GM12878 (cell line): ENCODE data around the gene LFNG. TPM values are rescaled to one million over a fixed set of nuclear protein-coding genes. Genes with fewer than 3 reads are reported as not detected.

Experiments
- BMI1 ChIP-seq: fragments of 450-650 bp; IDR thresholded peaks from 2 replicates; pipeline ENCODE4 v1.6.1; 2016; ENCODE audit warnings: mild to moderate bottlenecking, moderate library complexity, borderline replicate concordance
- EP300 ChIP-seq, 2 experiments: fragments of 150-350 bp in 1 of 2; IDR thresholded peaks; 2 replicates each; pipeline ENCODE4 v1.6.1; 2011 to 2012; ENCODE audit warnings: low read depth in 2 of 2, low read length in 2 of 2, borderline replicate concordance in 1 of 2, improper control_type of control experiment in 1 of 2, inconsistent platforms in 1 of 2; ENCODE audit not compliant: control insufficient read depth in 1 of 2
- EZH2 ChIP-seq: IDR thresholded peaks from 2 replicates; pipeline ENCODE4 v1.6.1; 2012; ENCODE audit warnings: low read depth, mild to moderate bottlenecking, control low read depth, inconsistent platforms, low read length, borderline replicate concordance; ENCODE audit not compliant: control insufficient read depth
- FOS ChIP-seq: IDR thresholded peaks from 3 replicates; pipeline ENCODE4 v1.6.1; 2011; ENCODE audit warnings: borderline replicate concordance; ENCODE audit not compliant: insufficient read length; ENCODE audit errors: extremely low read depth
- HDAC2 ChIP-seq: fragments of 200-600 bp; sonication (generic); IDR thresholded peaks from 2 replicates; pipeline ENCODE4 v1.6.1; 2017
- IRF4 ChIP-seq: IDR thresholded peaks from 2 replicates; pipeline ENCODE4 v1.6.1; 2011; ENCODE audit warnings: low read depth, low read length
- KLF5 ChIP-seq: fragments of 450-650 bp; IDR thresholded peaks from 2 replicates; pipeline ENCODE4 v1.6.1; 2014; ENCODE audit warnings: mild to moderate bottlenecking; ENCODE audit not compliant: partially characterized antibody
- MEF2B ChIP-seq: fragments of 450-650 bp; IDR thresholded peaks from 2 replicates; pipeline ENCODE4 v1.6.1; 2018; ENCODE audit warnings: mild to moderate bottlenecking, moderate library complexity; ENCODE audit not compliant: partially characterized antibody, poor library complexity, severe bottlenecking
- NR2C1 ChIP-seq: fragments of 450-650 bp; IDR thresholded peaks from 2 replicates; pipeline ENCODE4 v1.6.1; 2017; ENCODE audit warnings: antibody characterized with exemption, mild to moderate bottlenecking, moderate library complexity
- NR2C2 ChIP-seq: IDR thresholded peaks from 2 replicates; pipeline ENCODE4 v1.6.1; 2011; ENCODE audit warnings: borderline replicate concordance, low read depth; ENCODE audit not compliant: control insufficient read depth, insufficient read length
- PML ChIP-seq: IDR thresholded peaks from 2 replicates; pipeline ENCODE4 v1.6.1; 2012; ENCODE audit warnings: low read length, inconsistent platforms
- SMAD5 ChIP-seq: IDR thresholded peaks from 2 replicates; pipeline ENCODE4 v1.6.1; 2016; ENCODE audit warnings: antibody characterized with exemption, low read depth
- SRF ChIP-seq, 2 experiments: IDR thresholded peaks; 2 replicates each; pipeline ENCODE4 v1.6.1; 2011; ENCODE audit warnings: low read depth in 2 of 2, low read length in 2 of 2, mild to moderate bottlenecking in 1 of 2, moderate library complexity in 1 of 2
- TCF3 ChIP-seq: IDR thresholded peaks from 2 replicates; pipeline ENCODE4 v1.6.1; 2012; ENCODE audit warnings: low read depth, mild to moderate bottlenecking, low read length, borderline replicate concordance; ENCODE audit not compliant: insufficient read depth
- polyA plus RNA-seq, 11 experiments: library from polyadenylated mRNA; depleted of rRNA in 4 of 11; unstranded in 6 of 11; stranded (reverse) in 5 of 11; fragments of >200 nt; fragmentation: Nextera tagmentation in 4 of 11; fragmentation: Illumina TruSeq in 1 of 11; extraction: Ambion mirVana in 4 of 11; extraction: Trizol in 1 of 11; gene quantifications; 1 replicate in 1 of 11; 2 replicates in 10 of 11; pipeline versions ENCODE4 v1.2.1 to v1.2.3, GENCODE V29; 2011 to 2016; ENCODE audit warnings: inconsistent platforms in 2 of 11, missing spikeins in 2 of 11, low read depth in 1 of 11
- total RNA-seq, 4 experiments: library from RNA; depleted of rRNA in 3 of 4; stranded (reverse); fragments of >200 nt in 3 of 4; fragmentation: Illumina TruSeq in 1 of 4; extraction: Trizol in 1 of 4; gene quantifications; 2 replicates each; pipeline versions ENCODE4 v1.2.1 to v1.2.3, GENCODE V29; 2013 to 2021
- TF ChIP-seq, protein P1 (sequence below): IDR thresholded peaks from 2 replicates; pipeline ENCODE4 v1.6.1; 2012; ENCODE audit warnings: low read length, inconsistent platforms
- TF ChIP-seq, protein P2 (sequence below): IDR thresholded peaks from 2 replicates; pipeline ENCODE4 v1.6.1; 2012; ENCODE audit warnings: improper control_type of control experiment, low read depth, low read length; ENCODE audit not compliant: insufficient replicate concordance
- TF ChIP-seq, protein P3 (sequence below): fragments of 450-650 bp; IDR thresholded peaks from 2 replicates; pipeline ENCODE4 v1.6.1; 2018; ENCODE audit warnings: borderline replicate concordance, mild to moderate bottlenecking; ENCODE audit not compliant: partially characterized antibody

Gene LFNG
- total and polyA plus RNA-seq, 10 of the 15 experiments (the other 5 are each of a cell fraction or from before 2014, with no cell fraction given) = 0.09 to 0.68 (median 0.33) TPM; not detected in 2

DNA sequence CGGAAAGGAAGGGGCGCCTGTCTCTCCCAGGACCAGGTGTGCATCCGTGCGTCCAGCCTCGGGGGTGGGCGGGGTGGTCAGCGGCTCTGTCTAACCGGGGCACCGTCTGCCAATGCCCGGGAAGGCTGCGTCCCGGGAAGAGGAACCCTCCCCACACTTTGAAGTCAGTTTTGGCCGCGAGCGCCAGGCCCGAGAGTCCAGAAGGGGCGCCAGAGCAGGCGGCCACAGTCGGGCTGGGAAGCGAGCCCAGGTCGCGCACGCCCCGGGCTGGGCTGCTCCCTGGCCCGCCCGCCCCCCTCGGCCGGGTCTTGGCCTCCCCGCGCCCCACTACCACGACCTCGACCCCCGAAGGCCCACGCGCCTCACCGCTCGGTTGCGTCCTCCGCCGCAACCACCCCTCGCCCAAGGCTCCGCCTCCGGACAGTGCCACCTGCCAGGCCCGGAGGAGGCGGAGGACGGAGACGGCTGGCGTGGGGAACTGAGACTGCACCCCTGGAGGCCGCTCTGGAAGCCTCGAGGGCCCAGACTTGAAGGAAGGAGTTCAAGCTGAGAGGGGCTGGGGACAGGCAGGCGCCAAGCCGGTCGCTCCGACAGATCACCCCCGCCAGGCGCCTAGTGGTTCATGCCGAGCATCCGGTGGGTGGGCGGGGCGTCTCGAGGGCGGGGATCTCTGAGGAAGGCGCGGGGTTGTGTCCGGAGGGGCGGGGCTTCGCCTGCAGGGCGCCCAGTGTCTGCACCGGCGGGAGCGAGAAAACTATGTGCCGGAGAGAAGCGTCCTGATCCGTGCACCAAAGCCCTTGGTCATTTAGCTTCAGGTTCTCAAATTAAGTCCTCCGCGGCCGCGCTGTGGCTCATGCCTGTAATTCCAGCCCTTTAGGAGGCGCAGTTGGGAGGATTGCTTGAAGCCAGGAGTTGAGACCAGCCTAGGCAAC is 35.8 kb downstream of the LFNG start, which contains the start of gene BRAT1 (continued):
- TF ChIP-seq SRF (IDR thresholded peaks at IDR 0.05; ENCODE audit: low read depth in 2 of 2, low read length in 2 of 2) (no peak; a peak in 1 of 4 replicates), MEF2B (peak; percentile 18), PML (no peak), EZH2 (no peak), HDAC2 (no peak), IRF4 (no peak), FOS (no peak), TCF3 (0 out of 2 replicates have a peak, but pooled peaks have one; percentile 27), EP300 (IDR thresholded peaks at IDR 0.05; ENCODE audit: borderline replicate concordance in 1 of 2, control insufficient read depth in 1 of 2, low read depth in 2 of 2, low read length in 2 of 2) (0 out of 4 replicates have a peak, but pooled peaks of 1 of the 2 experiments have one; percentile 7), BMI1 (no peak), KLF5 (peak; percentile 99), SMAD5 (no peak), NR2C1 (no peak), NR2C2 (no peak)
- TF ChIP-seq, protein P1, sequence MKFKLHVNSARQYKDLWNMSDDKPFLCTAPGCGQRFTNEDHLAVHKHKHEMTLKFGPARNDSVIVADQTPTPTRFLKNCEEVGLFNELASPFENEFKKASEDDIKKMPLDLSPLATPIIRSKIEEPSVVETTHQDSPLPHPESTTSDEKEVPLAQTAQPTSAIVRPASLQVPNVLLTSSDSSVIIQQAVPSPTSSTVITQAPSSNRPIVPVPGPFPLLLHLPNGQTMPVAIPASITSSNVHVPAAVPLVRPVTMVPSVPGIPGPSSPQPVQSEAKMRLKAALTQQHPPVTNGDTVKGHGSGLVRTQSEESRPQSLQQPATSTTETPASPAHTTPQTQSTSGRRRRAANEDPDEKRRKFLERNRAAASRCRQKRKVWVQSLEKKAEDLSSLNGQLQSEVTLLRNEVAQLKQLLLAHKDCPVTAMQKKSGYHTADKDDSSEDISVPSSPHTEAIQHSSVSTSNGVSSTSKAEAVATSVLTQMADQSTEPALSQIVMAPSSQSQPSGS = no peak
- TF ChIP-seq, protein P2, sequence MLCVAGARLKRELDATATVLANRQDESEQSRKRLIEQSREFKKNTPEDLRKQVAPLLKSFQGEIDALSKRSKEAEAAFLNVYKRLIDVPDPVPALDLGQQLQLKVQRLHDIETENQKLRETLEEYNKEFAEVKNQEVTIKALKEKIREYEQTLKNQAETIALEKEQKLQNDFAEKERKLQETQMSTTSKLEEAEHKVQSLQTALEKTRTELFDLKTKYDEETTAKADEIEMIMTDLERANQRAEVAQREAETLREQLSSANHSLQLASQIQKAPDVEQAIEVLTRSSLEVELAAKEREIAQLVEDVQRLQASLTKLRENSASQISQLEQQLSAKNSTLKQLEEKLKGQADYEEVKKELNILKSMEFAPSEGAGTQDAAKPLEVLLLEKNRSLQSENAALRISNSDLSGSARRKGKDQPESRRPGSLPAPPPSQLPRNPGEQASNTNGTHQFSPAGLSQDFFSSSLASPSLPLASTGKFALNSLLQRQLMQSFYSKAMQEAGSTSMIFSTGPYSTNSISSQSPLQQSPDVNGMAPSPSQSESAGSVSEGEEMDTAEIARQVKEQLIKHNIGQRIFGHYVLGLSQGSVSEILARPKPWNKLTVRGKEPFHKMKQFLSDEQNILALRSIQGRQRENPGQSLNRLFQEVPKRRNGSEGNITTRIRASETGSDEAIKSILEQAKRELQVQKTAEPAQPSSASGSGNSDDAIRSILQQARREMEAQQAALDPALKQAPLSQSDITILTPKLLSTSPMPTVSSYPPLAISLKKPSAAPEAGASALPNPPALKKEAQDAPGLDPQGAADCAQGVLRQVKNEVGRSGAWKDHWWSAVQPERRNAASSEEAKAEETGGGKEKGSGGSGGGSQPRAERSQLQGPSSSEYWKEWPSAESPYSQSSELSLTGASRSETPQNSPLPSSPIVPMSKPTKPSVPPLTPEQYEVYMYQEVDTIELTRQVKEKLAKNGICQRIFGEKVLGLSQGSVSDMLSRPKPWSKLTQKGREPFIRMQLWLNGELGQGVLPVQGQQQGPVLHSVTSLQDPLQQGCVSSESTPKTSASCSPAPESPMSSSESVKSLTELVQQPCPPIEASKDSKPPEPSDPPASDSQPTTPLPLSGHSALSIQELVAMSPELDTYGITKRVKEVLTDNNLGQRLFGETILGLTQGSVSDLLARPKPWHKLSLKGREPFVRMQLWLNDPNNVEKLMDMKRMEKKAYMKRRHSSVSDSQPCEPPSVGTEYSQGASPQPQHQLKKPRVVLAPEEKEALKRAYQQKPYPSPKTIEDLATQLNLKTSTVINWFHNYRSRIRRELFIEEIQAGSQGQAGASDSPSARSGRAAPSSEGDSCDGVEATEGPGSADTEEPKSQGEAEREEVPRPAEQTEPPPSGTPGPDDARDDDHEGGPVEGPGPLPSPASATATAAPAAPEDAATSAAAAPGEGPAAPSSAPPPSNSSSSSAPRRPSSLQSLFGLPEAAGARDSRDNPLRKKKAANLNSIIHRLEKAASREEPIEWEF = no peak
- TF ChIP-seq, protein P3, sequence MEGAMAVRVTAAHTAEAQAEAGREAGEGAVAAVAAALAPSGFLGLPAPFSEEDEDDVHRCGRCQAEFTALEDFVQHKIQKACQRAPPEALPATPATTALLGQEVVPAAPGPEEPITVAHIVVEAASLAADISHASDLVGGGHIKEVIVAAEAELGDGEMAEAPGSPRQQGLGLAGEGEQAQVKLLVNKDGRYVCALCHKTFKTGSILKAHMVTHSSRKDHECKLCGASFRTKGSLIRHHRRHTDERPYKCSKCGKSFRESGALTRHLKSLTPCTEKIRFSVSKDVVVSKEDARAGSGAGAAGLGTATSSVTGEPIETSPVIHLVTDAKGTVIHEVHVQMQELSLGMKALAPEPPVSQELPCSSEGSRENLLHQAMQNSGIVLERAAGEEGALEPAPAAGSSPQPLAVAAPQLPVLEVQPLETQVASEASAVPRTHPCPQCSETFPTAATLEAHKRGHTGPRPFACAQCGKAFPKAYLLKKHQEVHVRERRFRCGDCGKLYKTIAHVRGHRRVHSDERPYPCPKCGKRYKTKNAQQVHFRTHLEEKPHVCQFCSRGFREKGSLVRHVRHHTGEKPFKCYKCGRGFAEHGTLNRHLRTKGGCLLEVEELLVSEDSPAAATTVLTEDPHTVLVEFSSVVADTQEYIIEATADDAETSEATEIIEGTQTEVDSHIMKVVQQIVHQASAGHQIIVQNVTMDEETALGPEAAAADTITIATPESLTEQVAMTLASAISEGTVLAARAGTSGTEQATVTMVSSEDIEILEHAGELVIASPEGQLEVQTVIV = no peak
